Activated T-helper 1 cell treated with anti-CD3 and anti-CD28 coated beads, Interleukin-12 subunit alpha, Interleukin-12 subunit beta, Interleukin-2, Interleukin-4 antibody, amounts not matched to agents 30 ng/mL and 10 ng/mL and 1 ng/mL, durations not matched to agents 14 hours and 24 hours and 36 hours (primary cell): Measurements from ENCODE around the gene TCN2. TPM values are rescaled to one million over a fixed set of nuclear protein-coding genes. Genes with fewer than 3 reads are reported as not detected.
"Not testable (repeated sequence)": the region's sequence is repeated elsewhere in the genome, so short reads cannot be mapped to it uniquely, and the experiment has no call there.

Source experiments
- DNase-seq: peaks from one replicate; pipeline ENCODE4 v3.0.0; 2021; ENCODE audit warnings: low spot score
- H3K27ac Mint-ChIP-seq: one replicate; pipeline ENCODE4 v1.8.0; 2021; ENCODE audit warnings: mild to moderate bottlenecking, mixed read lengths
- H3K27me3 Mint-ChIP-seq: one replicate; pipeline ENCODE4 v1.8.0; 2022; ENCODE audit warnings: mild to moderate bottlenecking, moderate library complexity, mixed read lengths; ENCODE audit not compliant: insufficient read depth
- H3K36me3 Mint-ChIP-seq: one replicate; pipeline ENCODE4 v1.8.0; 2021; ENCODE audit warnings: low read depth, mixed read lengths
- H3K4me1 Mint-ChIP-seq: one replicate; pipeline ENCODE4 v1.8.0; 2021; ENCODE audit warnings: low read depth, mixed read lengths
- H3K4me3 Mint-ChIP-seq: one replicate; pipeline ENCODE4 v1.8.0; 2021; ENCODE audit warnings: mild to moderate bottlenecking, moderate library complexity, mixed read lengths
- H3K9me3 Mint-ChIP-seq: one replicate; pipeline ENCODE4 v1.8.0; 2021; ENCODE audit warnings: mixed read lengths
- intact Hi-C: fragments of 100-400 bp; cut with micrococcal nuclease; formaldehyde crosslinking; loops from one replicate; pipeline ENCODE4 v1.15.1; 2024
- total RNA-seq: library from RNA; stranded (reverse); gene quantifications from 2 replicates; pipeline ENCODE4 v1.2.3, GENCODE V29; 2022

TCN2 gene
- total RNA-seq, 1 donor from 2014 or later: 0.23 TPM

GRCh38 chr22:30667494-30668385, 60.8 kb downstream of the TCN2 start, which contains the start of gene DUSP18:
TSS of gene DUSP18 (minus strand) at chr22:30667875. CDS start at chr22:30664003, 3,872 bp downstream.
- H3K9me3 Mint-ChIP-seq: no peaks in the 10 kb centered on the region
- H3K27ac Mint-ChIP-seq: peak within 1 kb of the TSS; percentile 83
- intact Hi-C loops: loop anchor here (1.0 to 10.0 kb wide), 7 partner anchors 18 to 547 kb away; partner anchors contain the start of genes LIMK2 and OSBP2
- DNase-seq: peak; percentile 92
- peak within 1 kb of the TSS; percentile 93 for H3K4me3 Mint-ChIP-seq
- H3K27me3 Mint-ChIP-seq: peaks cover 7% of the 10 kb centered on the region
- peaks cover 32% of the 10 kb centered on the region for H3K4me1 Mint-ChIP-seq
- peaks cover 26% of the 10 kb centered on the region for H3K36me3 Mint-ChIP-seq

DNA sequence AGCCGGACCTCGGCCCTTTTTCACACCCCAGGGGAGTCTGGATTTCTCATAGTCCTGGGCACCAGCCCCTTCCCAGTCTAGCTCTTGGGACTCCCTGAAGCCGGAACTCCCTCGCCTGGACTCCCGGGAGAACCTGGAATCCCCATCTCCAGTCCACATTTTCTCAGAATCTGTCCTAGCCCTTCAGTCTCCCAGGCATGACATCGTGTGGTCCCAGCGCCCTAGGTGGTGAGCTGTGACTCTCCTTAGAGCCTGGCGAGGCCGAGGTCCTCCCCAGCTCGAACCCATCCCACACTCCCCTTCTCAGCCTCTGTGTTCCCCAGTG, 61.4 kb downstream of the TCN2 start:
- peaks cover 20% of the 10 kb centered on the region for H3K36me3 Mint-ChIP-seq
- DNase-seq: no peak
- intact Hi-C loops: loop anchor here (10.0 kb wide), 1 partner anchor 546 kb away; the partner anchor contains the start of gene LIMK2
- H3K9me3 Mint-ChIP-seq: no peaks in the 10 kb centered on the region
- H3K4me1 Mint-ChIP-seq: peaks cover 32% of the 10 kb centered on the region
- H3K27me3 Mint-ChIP-seq: peaks cover 7% of the 10 kb centered on the region
- H3K27ac Mint-ChIP-seq: peak overlapping the region; percentile 50
- peak overlapping the region; percentile 93 for H3K4me3 Mint-ChIP-seq

GRCh38 chr22:30671071-30671470, 64.1 kb downstream of the TCN2 start:
- Mint-ChIP-seq H3K4me1 (peaks cover 19% of the 10 kb centered on the region), H3K9me3 (no peaks in the 10 kb centered on the region), H3K36me3 (peaks cover 1% of the 10 kb centered on the region), H3K4me3 (no peak overlapping the region), H3K27me3 (peaks cover 9% of the 10 kb centered on the region), H3K27ac (no peak overlapping the region)
- intact Hi-C loops: no loop called here
- no peak for DNase-seq

- Mint-ChIP-seq H3K4me1 (peaks cover 7% of the 10 kb centered on the region), H3K36me3 (no peaks in the 10 kb centered on the region), H3K27ac (no peak overlapping the region), H3K9me3 (no peaks in the 10 kb centered on the region), H3K4me3 (no peak overlapping the region), H3K27me3 (peaks cover 17% of the 10 kb centered on the region)
- intact Hi-C loops: no loop called here
- DNase-seq: no peak
These were observed 66.2 kb downstream of the TCN2 start for GRCh38 chr22:30673136-30673535.

DNA sequence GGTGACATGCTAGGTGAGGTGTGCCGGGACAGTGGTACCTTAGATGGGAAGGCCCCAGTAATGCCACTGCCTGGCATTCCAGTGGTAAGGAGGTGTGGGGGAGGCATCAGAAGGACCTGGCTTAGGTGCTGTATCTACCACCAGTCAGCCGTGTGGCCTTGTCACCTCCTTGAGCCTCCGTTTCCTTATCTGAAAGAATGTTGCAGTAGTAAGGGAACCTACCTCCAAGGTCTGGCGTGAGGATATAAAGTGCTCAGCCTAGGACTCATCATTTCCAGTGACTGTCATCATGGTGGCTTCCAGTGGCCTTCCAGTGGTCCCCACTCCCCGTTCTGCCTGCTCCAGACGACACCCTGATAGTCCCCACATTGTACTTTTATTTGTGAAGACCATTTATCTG, 67.5 kb downstream of the TCN2 start:
- H3K4me1 Mint-ChIP-seq: peaks cover 6% of the 10 kb centered on the region
- no peaks in the 10 kb centered on the region for H3K36me3 Mint-ChIP-seq
- H3K4me3 Mint-ChIP-seq: no peak overlapping the region
- H3K9me3 Mint-ChIP-seq: no peaks in the 10 kb centered on the region
- peaks cover 12% of the 10 kb centered on the region for H3K27me3 Mint-ChIP-seq
- H3K27ac Mint-ChIP-seq: no peak overlapping the region
- DNase-seq: no peak
- intact Hi-C loops: no loop called here

- intact Hi-C loops: no loop called here
These were observed 68.5 kb downstream of the TCN2 start for GRCh38 chr22:30675436-30675835.

GRCh38 chr22:30676565-30676964, 69.6 kb downstream of the TCN2 start:
- H3K36me3 Mint-ChIP-seq, H3K27ac Mint-ChIP-seq, H3K4me1 Mint-ChIP-seq, H3K9me3 Mint-ChIP-seq, DNase-seq, intact Hi-C loops, H3K4me3 Mint-ChIP-seq, H3K27me3 Mint-ChIP-seq: not testable (repeated sequence)

More at GRCh38 chr22:30675436-30675835, 68.5 kb downstream of the TCN2 start:
- peaks cover 8% of the 10 kb centered on the region for H3K4me1 Mint-ChIP-seq
- DNase-seq: no peak
- H3K27ac Mint-ChIP-seq: no peak overlapping the region
- H3K27me3 Mint-ChIP-seq: peaks cover 12% of the 10 kb centered on the region
- H3K9me3 Mint-ChIP-seq: no peaks in the 10 kb centered on the region
- no peaks in the 10 kb centered on the region for H3K36me3 Mint-ChIP-seq
- H3K4me3 Mint-ChIP-seq: no peak overlapping the region

Other genes starting within 250 kb of the TCN2 start
- gene RNF215, start 219.8 kb upstream of the TCN2 start, total RNA-seq: 10.3 and 13.2 TPM in 2 replicates
- 25.6 and 27.0 TPM in 2 replicates for gene SEC14L2, start 210.2 kb upstream of the TCN2 start, total RNA-seq
- gene MTFP1, start 181.4 kb upstream of the TCN2 start, total RNA-seq: 72.0 and 72.9 TPM in 2 replicates
- gene SEC14L3, start 135.2 kb upstream of the TCN2 start, total RNA-seq: not detected in 2 replicates
- not detected in 2 replicates for gene SEC14L4, start 101.5 kb upstream of the TCN2 start, total RNA-seq
- gene SEC14L6, start 60.4 kb upstream of the TCN2 start, total RNA-seq: not detected in 2 replicates
- gene GAL3ST1, start 32.5 kb upstream of the TCN2 start, total RNA-seq: not detected in 2 replicates
- 168 and 169 TPM in 2 replicates for gene PES1, start 15.3 kb upstream of the TCN2 start, total RNA-seq
- gene SLC35E4, start 28.6 kb downstream of the TCN2 start, total RNA-seq: 8.2 and 8.3 TPM in 2 replicates
- gene DUSP18, start 60.7 kb downstream of the TCN2 start, total RNA-seq: 9.6 and 9.8 TPM in 2 replicates
- 1.6 and 1.9 TPM in 2 replicates for gene OSBP2, start 87.7 kb downstream of the TCN2 start, total RNA-seq